ENCODE data around the gene CRISP1.

GRCh38 chr6:49784272-49784671 is 82.1 kb downstream of the CRISP1 start:
- TF ChIP-seq CREB5 (CRISPR knock-in tag; IDR thresholded peaks at IDR 0.05; ENCODE audit: low read depth) (no peak), OSR1 (CRISPR knock-in tag; IDR thresholded peaks at IDR 0.05) (no peak), CSDC2 (CRISPR knock-in tag; IDR thresholded peaks at IDR 0.05) (no peak), TOX (CRISPR knock-in tag; IDR thresholded peaks at IDR 0.05; ENCODE audit: borderline replicate concordance) (no peak), PATZ1 (CRISPR knock-in tag; IDR thresholded peaks at IDR 0.05; ENCODE audit: borderline replicate concordance) (no peak), RARB (CRISPR knock-in tag; IDR thresholded peaks at IDR 0.05) (no peak), GLIS3 (CRISPR knock-in tag; IDR thresholded peaks at IDR 0.05) (no peak), ZFP30 (CRISPR knock-in tag; IDR thresholded peaks at IDR 0.05) (no peak), CSRNP3 (CRISPR knock-in tag; IDR thresholded peaks at IDR 0.05) (no peak), TCF4 (CRISPR knock-in tag; IDR thresholded peaks at IDR 0.05; ENCODE audit: borderline replicate concordance) (no peak), PPARA (CRISPR knock-in tag; IDR thresholded peaks at IDR 0.05; ENCODE audit: borderline replicate concordance) (no peak), ARNTL (CRISPR knock-in tag; IDR thresholded peaks at IDR 0.05; ENCODE audit: borderline replicate concordance, low read depth) (no peak), ZFP3 (CRISPR knock-in tag; IDR thresholded peaks at IDR 0.05) (no peak)
